ENCODE measurements around the gene MED31. TPM values are rescaled to one million over a fixed set of nuclear protein-coding genes. Genes with fewer than 3 reads are reported as not detected.
"Not testable (repeated sequence)": the region's sequence is repeated elsewhere in the genome, so short reads cannot be mapped to it uniquely, and the experiment has no call there.

The MED31 gene
- total and polyA plus RNA-seq, 12 donors, result 8.4 to 18.6 (median 14.6) TPM

GRCh38 chr17:6596941-6597340 is 54.5 kb downstream of the MED31 start:
- H3K9me3 ChIP-seq, result no peaks in the 10 kb centered on the region
- DNase-seq (no peak), ATAC-seq (no peak)
- intact Hi-C loops (cut with DNase I), result no loop called here
- H3K4me1 ChIP-seq, result peaks cover 0 to 29% (median 3%) of the 10 kb centered on the region in 9 donors
- no peaks in the 10 kb centered on the region for H3K27me3 ChIP-seq
- peaks cover 0 to 99% (median 36%) of the 10 kb centered on the region in 9 donors for H3K36me3 ChIP-seq
- H3K4me3 ChIP-seq, result no peak overlapping the region
- no peak overlapping the region for H3K27ac ChIP-seq
- WGBS, 2 donors, result 93 to 97% methylated on average over 4 of the region's 4 CpGs
- no peak for TF ChIP-seq CTCF (IDR thresholded peaks at IDR 0.05)

GRCh38 chr17:6596511-6596910 is 54.9 kb downstream of the MED31 start:
- no peaks in the 10 kb centered on the region for H3K27me3 ChIP-seq
- intact Hi-C loops (cut with DNase I), result no loop called here
- no peak overlapping the region for H3K27ac ChIP-seq
- H3K4me3 ChIP-seq, result no peak overlapping the region
- ATAC-seq (no peak), DNase-seq (no peak)
- no peak for TF ChIP-seq CTCF (IDR thresholded peaks at IDR 0.05)
- H3K4me1 ChIP-seq, result peaks cover 0 to 29% (median 3%) of the 10 kb centered on the region in 9 donors
- WGBS, 2 donors, result 82 to 91% methylated on average over 2 of the region's 2 CpGs
- H3K9me3 ChIP-seq, result no peaks in the 10 kb centered on the region
- peaks cover 0 to 99% (median 40%) of the 10 kb centered on the region in 9 donors for H3K36me3 ChIP-seq

- Histone ChIP-seq H3K36me3 (peaks cover 0 to 99% (median 41%) of the 10 kb centered on the region in 9 donors), H3K4me1 (peaks cover 0 to 29% (median 3%) of the 10 kb centered on the region in 9 donors), H3K27ac (no peak overlapping the region), H3K9me3 (no peaks in the 10 kb centered on the region), H3K4me3 (no peak overlapping the region), H3K27me3 (no peaks in the 10 kb centered on the region)
- TF ChIP-seq CTCF (IDR thresholded peaks at IDR 0.05), result no peak
- DNase-seq, result no peak
- WGBS, 2 donors, result 89 to 97% methylated on average over 7 of the region's 7 CpGs
- intact Hi-C loops (cut with DNase I), result no loop called here
- ATAC-seq, result no peak
Observed at GRCh38 chr17:6596081-6596480, 55.3 kb downstream of the MED31 start.

GRCh38 chr17:6593371-6593770 is 58.0 kb downstream of the MED31 start:
- H3K27ac ChIP-seq; H3K27me3 ChIP-seq; H3K4me3 ChIP-seq; H3K4me1 ChIP-seq; DNase-seq; ATAC-seq; intact Hi-C loops (cut with DNase I); H3K9me3 ChIP-seq: not testable (repeated sequence)
- WGBS, 2 donors, result 99% methylated on average over 14 of the region's 14 CpGs
- peaks cover 0 to 99% (median 57%) of the 10 kb centered on the region in 9 donors for H3K36me3 ChIP-seq

Small RNAs within 50 kb of the gene (microRNA-seq; reads per million reads assigned to microRNA genes)
- gene MIR4520-1, result 0 reads per million in 2 donors
- 0 reads per million in 2 donors for gene MIR4520-2

Other genes with a start within 250 kb of the MED31 start
- not detected for gene AIPL1, start 216.5 kb downstream of the MED31 start, total RNA-seq
- gene AIPL1, start 216.5 kb downstream of the MED31 start, polyA plus RNA-seq, result under 1 TPM in 1 of 2 donors, not detected in 1; 0.01 TPM
- gene PIMREG, start 207.2 kb downstream of the MED31 start, total RNA-seq, result 1 to 10 TPM in 1 of 10 donors, under 1 TPM in 4, not detected in 5; 0.21 to 4.0 (median 0.74) TPM
- under 1 TPM in 1 of 2 donors, not detected in 1; 0.25 TPM for gene PIMREG, start 207.2 kb downstream of the MED31 start, polyA plus RNA-seq
- under 1 TPM; 0.12 to 0.70 (median 0.35) TPM for gene PITPNM3, start 95.0 kb downstream of the MED31 start, total RNA-seq
- under 1 TPM; 0.17 to 0.37 TPM for gene PITPNM3, start 95.0 kb downstream of the MED31 start, polyA plus RNA-seq
- gene KIAA0753, start 10.9 kb downstream of the MED31 start, total RNA-seq, result 1 to 10 TPM; 3.6 to 9.9 (median 6.0) TPM
- gene KIAA0753, start 10.9 kb downstream of the MED31 start, polyA plus RNA-seq, result 1 to 10 TPM; 2.4 to 3.2 TPM
- gene TXNDC17, start 10.5 kb downstream of the MED31 start, total RNA-seq, result 10 to 100 TPM; 33.3 to 59.2 (median 43.5) TPM
- 100 to 1,000 TPM in 1 of 2 donors, 10 to 100 TPM in 1; 60.4 to 172 TPM for gene TXNDC17, start 10.5 kb downstream of the MED31 start, polyA plus RNA-seq
- 1 to 10 TPM in 1 of 10 donors, under 1 TPM in 8, not detected in 1; 0.30 to 1.2 (median 0.57) TPM for gene C17orf100, start 157 bp upstream of the MED31 start, total RNA-seq
- 1 to 10 TPM in 1 of 2 donors, under 1 TPM in 1; 0.99 to 1.4 TPM for gene C17orf100, start 157 bp upstream of the MED31 start, polyA plus RNA-seq
- under 1 TPM in 2 of 10 donors, not detected in 8; 0.17 to 0.36 TPM for gene SLC13A5, start 61.8 kb upstream of the MED31 start, total RNA-seq
- gene SLC13A5, start 61.8 kb upstream of the MED31 start, polyA plus RNA-seq, result under 1 TPM in 1 of 2 donors, not detected in 1; 0.03 TPM
- 10 to 100 TPM; 12.8 to 59.8 (median 28.1) TPM for gene XAF1, start 104.4 kb upstream of the MED31 start, total RNA-seq
- 10 to 100 TPM; 12.4 to 94.8 TPM for gene XAF1, start 104.4 kb upstream of the MED31 start, polyA plus RNA-seq
- under 1 TPM in 1 of 10 donors, not detected in 9; 0.26 TPM for gene FBXO39, start 124.6 kb upstream of the MED31 start, total RNA-seq
- gene FBXO39, start 124.6 kb upstream of the MED31 start, polyA plus RNA-seq, result under 1 TPM; 0.13 to 0.37 TPM
- gene TEKT1, start 180.1 kb upstream of the MED31 start, total RNA-seq, result not detected
- gene TEKT1, start 180.1 kb upstream of the MED31 start, polyA plus RNA-seq, result not detected